ENCODE results near the gene CYP46A1.

DNA sequence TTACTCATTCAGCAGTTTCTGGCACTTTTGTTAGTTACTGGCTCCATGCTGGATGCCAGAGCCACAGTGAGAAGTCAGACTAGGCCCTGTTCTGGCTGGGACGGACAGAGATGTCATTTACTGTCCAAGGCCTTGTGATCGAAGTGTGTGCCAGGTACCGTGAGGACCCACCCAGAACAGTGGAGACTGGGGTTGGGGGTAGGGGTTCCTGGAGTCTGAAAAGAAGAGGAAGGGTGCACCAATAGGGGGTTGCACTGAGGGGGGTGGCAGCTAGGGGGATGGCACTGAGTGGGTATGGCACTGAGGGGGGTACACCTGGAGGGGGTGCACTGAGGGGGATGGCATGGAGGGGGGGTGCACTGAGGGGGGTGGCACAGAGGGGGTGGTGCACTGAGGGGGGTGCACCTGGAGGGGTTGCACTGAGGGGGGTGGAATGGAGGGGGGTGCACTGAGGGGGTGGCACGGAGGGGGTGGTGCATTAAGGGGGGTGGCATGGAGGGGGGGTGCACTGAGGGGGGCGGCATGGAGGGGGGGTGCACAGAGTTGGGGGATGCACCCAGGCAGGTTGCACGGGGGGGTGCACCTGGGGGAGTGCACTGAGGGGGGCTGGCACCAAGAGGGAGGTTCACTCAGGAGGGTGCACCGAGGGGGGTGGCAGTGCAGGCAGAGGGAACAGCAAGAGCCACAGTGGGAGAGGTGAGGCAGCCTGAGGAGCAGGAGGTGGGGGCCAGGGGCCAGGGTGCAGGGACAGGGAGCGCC lies 10.6 kb upstream of the CYP46A1 start:
- TF ChIP-seq CTCF (IDR thresholded peaks at IDR 0.05) (no peak), POLR2A (IDR thresholded peaks at IDR 0.05) (no peak)

Data from Peyer's patch (tissue), 4 donors.